Measurements from ENCODE around the gene GRID1. TPM values are rescaled to one million over a fixed set of nuclear protein-coding genes. Genes with fewer than 3 reads are reported as not detected.

GRID1 gene
- total RNA-seq, 3 donors from 2014 or later: 0.61 to 1.9 (median 0.87) TPM

- DNase-seq (no peak), ATAC-seq (no peak)
- intact Hi-C loops (cut with DNase I, micrococcal nuclease): no loop called here
- Histone ChIP-seq H3K36me3 (ENCODE audit: low read depth) (no peaks in the 10 kb centered on the region), H3K4me1 (ENCODE audit: low read depth) (no peaks in the 10 kb centered on the region), H3K4me3 (no peak overlapping the region), H3K9me3 (no peaks in the 10 kb centered on the region)
- no peak for TF ChIP-seq CTCF (IDR thresholded peaks at IDR 0.05)
Measured at GRCh38 chr10:86072413-86072812, 294.2 kb downstream of the GRID1 start.

GRCh38 chr10:86071758-86072157, 294.8 kb downstream of the GRID1 start:
- no peak for TF ChIP-seq CTCF (IDR thresholded peaks at IDR 0.05)
- ATAC-seq (no peak), DNase-seq (no peak)
- no peaks in the 10 kb centered on the region for H3K4me1 ChIP-seq (ENCODE audit: low read depth)
- H3K9me3 ChIP-seq: no peaks in the 10 kb centered on the region
- no peaks in the 10 kb centered on the region for H3K36me3 ChIP-seq (ENCODE audit: low read depth)
- intact Hi-C loops (cut with DNase I, micrococcal nuclease): no loop called here
- no peak overlapping the region for H3K4me3 ChIP-seq

GRCh38 chr10:86071145-86071544, 295.4 kb downstream of the GRID1 start:
- no peak for ATAC-seq

GRCh38 chr10:86070278-86070677, 296.3 kb downstream of the GRID1 start:
- no peak overlapping the region for H3K4me3 ChIP-seq
- ATAC-seq (no peak), DNase-seq (no peak)
- intact Hi-C loops (cut with DNase I, micrococcal nuclease): no loop called here
- no peaks in the 10 kb centered on the region for H3K9me3 ChIP-seq
- no peaks in the 10 kb centered on the region for H3K4me1 ChIP-seq (ENCODE audit: low read depth)
- no peaks in the 10 kb centered on the region for H3K36me3 ChIP-seq (ENCODE audit: low read depth)
- TF ChIP-seq CTCF (IDR thresholded peaks at IDR 0.05): no peak

More at GRCh38 chr10:86071145-86071544, 295.4 kb downstream of the GRID1 start:
- intact Hi-C loops (cut with DNase I, micrococcal nuclease): no loop called here
- Histone ChIP-seq H3K9me3 (no peaks in the 10 kb centered on the region), H3K36me3 (ENCODE audit: low read depth) (no peaks in the 10 kb centered on the region), H3K4me1 (ENCODE audit: low read depth) (no peaks in the 10 kb centered on the region), H3K4me3 (no peak overlapping the region)
- no peak for TF ChIP-seq CTCF (IDR thresholded peaks at IDR 0.05)
- DNase-seq: no peak

- Histone ChIP-seq H3K4me3 (no peak overlapping the region), H3K4me1 (ENCODE audit: low read depth) (no peaks in the 10 kb centered on the region), H3K36me3 (ENCODE audit: low read depth) (no peaks in the 10 kb centered on the region), H3K9me3 (no peaks in the 10 kb centered on the region)
- ATAC-seq (no peak), DNase-seq (no peak)
- intact Hi-C loops (cut with DNase I, micrococcal nuclease): no loop called here
- no peak for TF ChIP-seq CTCF (IDR thresholded peaks at IDR 0.05)
Measured at GRCh38 chr10:86068231-86069054, 298.2 kb downstream of the GRID1 start.
